SKM-1 treated with dmso at 0.1 percent for 144 hours (cell line): ENCODE results near the gene TEAD3.
"Not testable (repeated sequence)": the region's sequence is repeated elsewhere in the genome, so short reads cannot be mapped to it uniquely, and the experiment has no call there.

Experiments
- DNase-seq: peaks from one replicate; lab custom pipeline; 2025; ENCODE audit not compliant: unreplicated experiment; lab: John Stamatoyannopoulos, UW

The TEAD3 gene

DNA sequence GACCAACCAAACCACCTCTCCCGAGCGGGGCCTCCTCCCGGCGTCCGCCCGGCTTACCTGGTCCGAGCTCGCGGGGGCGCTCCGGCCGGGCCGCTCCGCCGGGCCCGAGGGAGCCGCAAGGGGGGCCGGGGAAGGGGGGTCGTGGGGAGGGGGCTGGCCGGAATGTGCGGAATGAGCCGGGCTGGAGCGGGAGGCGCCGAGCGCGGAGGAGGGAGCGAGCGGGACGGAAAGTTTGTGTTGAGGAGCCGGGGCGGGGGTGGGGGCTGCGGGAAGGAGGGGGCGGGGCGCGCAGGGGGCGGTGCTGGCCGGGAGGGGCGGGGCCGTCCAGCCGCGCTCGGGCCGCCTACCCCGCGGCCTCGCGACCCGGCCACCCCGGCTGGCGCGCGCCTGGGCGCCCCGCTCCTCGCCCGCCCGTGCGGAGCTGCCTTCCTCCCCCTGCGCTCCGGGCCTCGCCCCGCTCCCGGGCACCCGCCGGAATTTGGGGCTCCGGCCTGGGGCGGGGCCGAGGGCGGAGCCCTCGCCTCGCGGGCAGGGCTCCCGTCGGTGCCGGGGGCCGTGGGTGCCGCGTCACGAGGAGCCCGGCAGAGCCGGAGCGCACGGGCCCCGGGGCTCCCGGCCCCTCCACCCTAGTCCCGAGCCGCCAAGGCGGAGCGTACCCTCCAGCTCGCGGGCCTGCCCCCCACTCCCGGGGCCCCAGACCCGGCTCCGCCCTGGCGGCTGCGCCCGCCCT is at the start of gene TEAD3:
Gene TEAD3, minus strand, starts transcription at position 239 of the 730 bp plus-strand sequence.
- DNase-seq, result peak; percentile 51

DNA sequence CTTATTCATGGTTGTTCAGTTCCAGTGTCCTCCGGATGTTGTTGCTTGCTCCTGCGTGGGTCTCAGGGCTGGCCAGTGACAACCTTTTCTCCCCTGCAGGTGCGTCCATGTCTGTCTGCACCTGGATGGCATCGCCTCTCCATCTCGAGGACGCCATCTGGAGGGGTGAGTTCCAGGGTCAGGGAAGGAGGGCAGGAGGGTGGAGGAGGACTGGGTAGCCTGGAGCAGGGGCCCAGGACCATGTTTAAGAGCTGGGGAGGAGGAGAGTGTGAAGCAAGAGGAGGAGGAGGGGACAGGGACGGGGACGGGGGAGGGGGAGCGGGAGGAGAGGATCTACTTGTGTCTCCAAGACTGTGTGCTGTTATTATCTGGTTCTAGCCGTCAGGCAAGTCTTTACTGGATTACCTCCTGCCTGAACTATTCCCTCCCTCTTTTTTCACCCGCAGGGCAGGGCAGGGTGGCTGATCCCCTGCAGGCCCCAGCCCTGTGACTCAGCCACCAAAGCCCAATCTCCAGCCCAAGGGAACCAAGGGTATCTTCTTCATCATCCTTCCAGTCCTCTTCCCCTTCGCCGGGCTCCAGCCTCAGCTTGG is 48.0 kb upstream of the TEAD3 start:
- no peak for DNase-seq

DNA sequence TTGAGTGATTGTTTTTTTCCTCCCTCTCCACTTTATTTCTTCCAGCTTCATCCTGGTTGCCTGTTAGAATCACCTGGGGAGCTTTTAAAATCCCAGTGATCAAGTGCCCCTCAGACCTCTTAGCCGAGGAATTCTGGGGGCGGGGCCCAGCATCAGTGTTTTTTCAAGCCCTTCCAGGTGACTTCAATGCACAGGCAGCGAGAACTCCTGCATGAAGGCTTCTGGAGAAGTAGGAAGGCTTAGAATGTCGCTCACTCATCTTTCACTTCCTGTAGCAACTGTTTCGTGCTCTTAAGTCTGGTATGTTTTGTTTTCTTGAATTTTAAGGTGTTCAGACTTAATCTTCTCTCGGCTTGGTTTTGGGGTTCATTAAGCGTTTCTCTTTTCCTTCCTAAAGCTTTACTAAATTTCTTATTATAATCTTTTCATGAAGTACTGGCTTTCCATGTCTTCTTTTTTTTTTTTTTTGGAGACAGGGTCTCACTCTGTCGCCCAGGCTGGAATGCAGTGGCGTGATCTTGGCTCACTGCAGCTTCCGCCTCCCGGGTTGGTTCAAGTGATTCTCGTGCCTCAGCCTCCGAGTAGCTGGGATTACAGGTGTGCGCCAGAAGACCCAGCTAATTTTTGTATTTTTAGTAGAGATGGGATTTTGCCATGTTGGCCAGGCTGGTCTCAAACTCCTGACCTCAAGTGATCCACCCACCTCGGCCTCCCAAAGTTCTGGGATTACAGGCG is 46.7 kb upstream of the TEAD3 start:
- DNase-seq, result no peak

DNA sequence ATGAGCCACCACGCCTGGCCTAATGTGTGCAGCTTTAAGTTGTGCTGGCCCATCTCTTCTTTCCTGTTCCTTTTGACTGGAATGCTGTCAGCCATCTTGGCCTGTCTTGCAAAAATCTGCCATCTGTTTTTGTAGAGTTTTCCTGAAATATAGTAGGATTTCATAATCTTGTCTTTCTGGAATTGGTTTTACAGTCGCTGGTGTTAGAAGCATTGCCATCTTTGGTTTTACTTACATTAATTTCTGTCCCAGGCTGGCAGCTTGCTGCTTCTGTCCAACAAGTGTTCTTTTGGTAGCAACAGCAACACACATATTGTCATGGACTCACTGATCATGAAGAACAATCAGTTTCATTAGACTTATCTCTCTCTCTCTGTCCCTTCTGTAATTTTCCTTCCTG is 45.0 kb upstream of the TEAD3 start:
- DNase-seq, result no peak

DNA sequence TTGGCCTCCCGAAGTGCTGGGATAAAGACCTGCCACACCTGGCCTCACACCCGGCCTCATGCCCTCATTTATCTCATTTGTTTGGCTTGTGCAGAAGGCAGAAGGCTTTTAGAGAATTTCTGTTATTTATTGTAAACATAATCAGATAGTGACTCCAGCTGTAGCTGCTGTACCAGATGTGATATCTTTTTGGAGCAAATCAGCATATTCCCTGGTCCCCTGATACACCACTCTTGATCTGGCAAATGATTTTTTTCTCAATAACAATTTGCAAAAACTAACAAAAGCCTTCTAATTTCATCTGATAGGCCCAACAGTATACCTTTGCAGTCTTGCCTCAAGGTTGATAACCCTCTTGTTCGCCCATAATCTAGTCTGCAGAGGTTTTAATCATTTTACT is 42.3 kb upstream of the TEAD3 start:
- DNase-seq, result no peak

DNA sequence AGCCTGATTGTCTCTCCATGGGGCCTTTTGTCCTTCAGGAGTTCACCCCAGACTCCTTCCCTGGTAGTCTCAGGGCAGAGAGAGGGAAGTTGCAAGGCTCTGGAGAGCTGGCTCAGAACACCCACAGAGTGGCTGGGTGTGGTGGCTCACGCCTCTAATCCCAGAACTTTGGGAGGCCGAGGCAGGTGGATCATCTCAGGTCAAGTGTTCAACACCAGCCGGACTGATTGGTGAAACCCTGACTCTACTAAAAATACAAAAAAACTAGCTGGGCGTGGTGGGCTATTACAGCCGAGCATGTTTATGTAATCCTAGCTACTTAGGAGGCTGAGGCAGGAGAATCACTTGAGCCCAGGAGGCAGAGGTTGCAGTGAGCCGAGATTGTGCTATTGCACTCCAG is 39.0 kb upstream of the TEAD3 start:
- DNase-seq, result not testable (repeated sequence)

DNA sequence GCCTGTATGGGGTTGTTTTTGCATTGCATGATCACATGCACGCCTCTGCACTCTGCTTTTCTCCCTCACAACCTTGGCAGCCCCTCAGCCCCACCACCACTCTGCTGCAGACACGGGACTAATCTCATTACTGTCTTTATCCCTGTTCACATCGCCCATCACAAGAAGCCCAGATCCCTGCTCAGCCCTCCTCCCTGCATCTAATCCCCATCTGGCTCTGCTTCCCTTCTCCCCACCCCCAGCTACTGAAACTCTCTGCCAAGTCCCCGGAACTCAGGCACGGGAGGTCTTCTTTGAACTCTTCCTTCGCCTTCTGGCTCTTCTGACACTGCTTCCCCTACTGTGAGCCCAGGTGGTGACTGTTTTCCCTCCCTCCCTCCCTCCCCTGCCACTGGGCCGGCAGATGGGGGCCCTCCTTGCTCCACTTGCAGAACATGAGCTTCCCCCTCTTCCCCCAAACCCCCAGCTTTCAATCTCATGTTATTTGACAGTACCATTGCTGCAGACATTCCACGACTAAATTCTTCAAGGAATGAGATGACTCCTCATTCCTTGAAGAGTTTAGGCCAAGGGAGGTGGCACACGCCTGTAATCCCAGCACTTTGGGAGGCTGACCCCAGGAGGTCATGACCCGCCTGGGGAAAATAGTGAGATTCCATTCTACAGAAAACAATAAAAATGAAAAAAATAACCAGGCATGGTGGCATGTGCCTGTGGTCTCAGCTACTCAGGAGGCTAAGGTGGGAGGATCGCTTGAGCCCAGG is 37.7 kb upstream of the TEAD3 start:
- DNase-seq, result no peak

DNA sequence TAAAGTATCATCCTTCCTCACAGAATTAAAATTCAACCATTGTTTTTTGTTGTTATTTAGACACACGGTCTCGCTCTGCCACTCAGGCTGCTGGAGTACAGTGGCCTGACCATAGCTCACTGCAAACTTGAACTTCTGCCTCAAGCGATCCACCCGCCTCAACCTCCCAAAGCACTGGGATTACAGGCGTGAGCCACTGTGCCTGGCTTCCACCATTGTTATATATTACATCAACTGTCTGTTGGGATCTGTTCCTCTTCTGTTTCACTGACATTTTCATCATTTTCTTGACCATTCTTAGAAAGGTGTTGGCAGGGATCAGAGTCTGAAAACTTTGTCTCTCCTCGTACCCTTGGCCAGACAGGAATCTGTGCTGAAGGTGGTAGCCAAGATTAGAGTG is 37.1 kb upstream of the TEAD3 start:
- no peak for DNase-seq

DNA sequence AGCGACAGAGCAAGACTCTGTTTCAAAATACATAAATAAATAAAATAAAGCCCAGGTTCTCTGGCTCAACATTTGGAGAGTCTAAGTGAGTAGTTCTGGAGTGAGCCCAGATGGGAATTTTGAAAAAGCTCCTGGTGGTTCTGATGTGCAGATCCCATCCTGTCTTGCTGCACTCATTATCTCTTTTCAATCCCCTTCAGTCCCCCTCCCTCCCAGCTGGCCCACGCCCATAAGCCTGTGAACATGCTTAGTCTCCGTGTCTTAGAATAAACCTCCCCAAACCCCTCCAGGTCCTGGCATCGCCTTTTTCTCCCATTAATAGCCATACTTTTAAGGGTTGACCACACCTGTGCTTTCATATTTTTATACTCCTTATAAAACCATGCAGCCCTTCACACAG is 35.2 kb upstream of the TEAD3 start:
- no peak for DNase-seq

DNA sequence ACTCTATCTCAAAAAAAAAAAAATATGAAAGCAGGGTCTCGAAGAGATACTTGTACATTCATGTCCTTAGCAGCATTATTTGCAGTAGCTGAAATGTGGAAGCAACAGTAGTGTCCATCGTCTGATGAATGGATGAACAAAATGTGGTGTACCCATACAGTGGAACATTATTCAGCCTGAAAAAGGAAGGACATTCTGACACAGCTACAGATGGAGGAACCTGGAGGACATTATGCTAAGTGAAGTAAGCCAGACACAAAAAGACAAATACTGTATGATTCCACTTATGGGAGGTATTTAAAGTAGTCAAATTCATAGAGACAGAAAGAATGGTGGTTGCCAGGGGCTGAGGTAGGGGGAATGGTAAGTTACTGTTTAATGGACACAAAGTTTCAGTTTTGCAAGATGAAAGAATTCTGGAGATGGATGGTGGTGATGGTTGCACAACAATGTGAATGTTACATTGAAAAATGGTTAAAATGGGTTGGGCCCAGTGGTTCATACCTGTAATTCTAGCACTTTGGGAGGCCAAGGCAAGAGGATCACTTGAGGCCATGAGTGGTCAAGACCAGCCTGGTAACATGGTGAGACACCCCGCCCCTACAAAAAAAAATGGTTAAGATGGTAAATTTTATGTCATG is 27.6 kb upstream of the TEAD3 start:
- DNase-seq, result no peak

DNA sequence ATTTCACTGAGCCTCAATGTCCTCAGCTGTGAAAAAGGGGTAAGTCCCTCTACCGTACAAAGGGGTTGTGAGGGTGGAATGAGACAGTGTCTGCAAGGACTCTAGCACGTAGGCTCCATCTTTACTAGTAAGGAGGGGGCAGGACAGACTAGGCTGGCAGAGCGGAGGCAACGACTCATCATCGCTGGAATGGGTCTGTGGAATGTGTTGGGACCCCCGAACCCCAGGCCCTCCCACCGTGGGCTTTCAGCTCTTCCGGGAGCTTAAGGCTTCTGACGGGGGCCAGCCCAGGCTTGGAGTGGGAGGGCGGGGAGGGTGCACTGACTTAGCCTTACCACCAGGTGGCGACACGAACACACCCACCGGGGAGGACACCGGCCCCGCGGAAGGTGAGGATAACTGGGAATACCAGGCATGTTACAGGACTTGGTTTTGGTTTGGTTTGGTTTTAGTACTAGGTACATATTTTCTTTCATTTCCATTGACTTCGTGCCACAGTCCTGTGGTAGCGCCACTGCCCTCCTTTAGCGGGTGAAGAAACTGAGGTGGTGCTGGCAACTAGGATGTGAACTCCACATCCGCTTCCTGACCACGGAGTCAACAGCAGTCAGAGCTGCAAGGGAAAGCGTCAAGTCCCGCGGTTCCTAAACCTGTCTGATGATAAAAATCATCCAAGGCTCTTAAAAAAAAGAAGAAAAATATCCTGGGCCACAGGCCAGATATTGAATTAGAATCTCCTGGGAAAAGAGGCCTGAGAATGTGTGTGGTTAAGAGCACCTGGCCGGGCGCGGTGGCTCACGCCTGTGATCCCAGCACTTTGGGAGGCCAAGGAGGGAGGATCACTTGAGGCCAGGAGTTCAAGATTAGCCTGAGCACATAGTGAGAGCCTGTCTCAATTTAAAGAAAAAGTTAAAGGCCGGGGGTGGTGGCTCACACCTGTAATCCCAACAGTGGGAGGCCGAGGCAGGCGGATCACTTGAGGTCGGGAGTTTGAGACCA is 26.1 kb upstream of the TEAD3 start:
- peak; percentile 36 for DNase-seq

DNA sequence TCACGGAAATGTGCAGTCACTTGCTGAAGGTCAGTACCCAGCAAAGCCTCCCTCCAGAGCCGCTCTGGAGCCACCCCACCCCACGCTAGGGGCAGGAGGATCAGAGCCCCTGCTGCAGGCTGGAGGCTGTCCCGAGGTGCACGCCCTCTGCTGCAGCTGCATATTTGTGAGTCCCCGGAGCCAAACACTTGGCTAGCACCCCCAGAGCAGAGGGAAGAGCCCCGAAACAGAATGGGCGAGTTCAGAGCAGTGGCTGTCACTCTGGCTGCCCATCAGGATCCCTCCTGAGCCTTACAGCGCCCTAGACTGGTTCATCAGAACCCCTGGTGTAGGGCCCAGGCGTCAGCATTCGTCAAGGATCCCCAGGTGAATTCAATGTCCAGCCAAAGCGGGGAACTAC is 25.3 kb upstream of the TEAD3 start:
- no peak for DNase-seq

DNA sequence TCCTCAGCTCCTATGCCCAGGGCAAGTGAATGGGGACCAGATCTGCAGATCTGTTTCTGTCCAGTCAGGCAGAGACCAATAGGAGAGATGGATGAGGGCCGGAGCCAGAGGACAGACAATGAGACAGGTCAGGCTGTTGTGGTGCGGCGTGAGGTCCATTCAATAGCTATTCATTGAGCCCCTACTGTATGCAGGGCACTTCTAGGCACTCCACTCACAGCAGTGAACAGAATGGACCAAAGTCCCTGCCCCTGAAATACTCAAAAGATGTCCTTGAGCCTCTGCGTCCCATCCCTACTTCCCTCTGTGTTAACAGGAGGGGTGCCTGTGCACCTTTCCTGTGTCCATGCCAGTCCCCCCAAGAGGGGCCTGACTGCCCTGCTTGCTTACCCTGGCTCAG is 24.4 kb upstream of the TEAD3 start:
- DNase-seq, result no peak

DNA sequence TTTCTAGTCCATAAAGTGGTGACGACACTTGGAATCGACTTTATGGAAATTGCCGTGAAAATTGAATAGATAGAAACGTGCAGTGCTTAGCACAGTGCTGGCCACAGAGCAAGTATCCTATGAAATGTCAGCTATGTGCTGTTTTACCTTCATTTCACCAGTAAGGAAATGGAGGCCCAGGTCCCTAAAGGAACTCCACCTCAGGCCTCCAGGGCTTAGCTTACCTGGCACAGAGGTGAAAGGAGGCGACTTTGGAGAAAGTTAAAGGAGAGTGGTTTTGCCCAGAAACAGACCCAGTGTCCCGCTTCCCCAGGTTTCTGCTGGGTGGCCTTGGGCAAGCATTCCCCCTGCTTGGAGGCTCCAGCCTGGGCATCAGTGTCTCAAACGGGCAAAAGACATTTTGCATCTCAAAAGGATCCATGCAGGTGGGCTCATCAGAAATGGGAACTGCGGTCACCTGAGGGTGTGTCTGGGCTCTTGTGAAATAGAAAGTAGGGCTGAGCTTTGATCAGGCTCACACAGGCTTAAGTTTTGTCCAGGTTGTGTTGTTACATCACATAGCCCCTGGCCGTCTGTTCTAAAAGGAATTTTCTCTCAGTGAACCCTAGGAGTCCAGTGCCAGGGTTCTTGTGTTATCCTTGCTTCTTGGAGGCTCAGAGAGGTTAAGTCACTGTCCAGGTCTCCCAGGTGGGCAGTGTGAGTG is 22.6 kb upstream of the TEAD3 start:
- DNase-seq, result no peak

DNA sequence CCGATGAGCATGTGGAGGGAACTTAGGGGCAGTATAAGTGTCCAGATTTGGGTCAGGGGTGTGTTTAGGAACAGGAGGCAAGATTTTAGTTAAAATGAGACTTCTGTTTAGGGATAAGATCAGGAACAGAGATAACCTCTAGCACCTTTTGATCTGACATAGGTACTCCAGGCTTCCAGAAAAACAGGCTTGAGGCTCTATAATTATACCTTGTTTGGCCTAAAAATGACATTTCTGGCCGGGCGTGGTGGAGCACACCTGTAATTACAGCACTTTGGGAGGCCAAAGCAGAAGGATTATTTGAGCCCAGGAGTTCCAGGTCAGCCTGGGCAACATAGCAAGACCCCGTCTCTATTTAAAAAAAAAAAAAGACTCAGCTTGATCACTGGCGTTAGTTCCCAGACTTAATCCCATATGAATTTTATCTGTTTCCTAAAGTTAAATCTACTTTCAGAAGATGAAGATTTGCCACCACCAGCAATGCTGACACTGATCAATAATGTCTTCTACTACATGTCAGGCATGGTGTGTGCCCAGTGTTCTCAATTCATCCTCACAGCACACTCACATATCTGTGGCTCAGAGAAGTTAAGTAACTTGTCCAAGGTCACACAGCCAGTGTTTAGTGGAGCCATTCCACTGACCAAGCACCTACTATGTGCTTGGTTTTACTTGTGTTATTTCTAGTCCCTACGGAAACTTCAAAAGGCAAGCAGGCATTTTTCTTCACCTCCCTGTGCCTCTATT is 21.9 kb upstream of the TEAD3 start:
- no peak for DNase-seq

DNA sequence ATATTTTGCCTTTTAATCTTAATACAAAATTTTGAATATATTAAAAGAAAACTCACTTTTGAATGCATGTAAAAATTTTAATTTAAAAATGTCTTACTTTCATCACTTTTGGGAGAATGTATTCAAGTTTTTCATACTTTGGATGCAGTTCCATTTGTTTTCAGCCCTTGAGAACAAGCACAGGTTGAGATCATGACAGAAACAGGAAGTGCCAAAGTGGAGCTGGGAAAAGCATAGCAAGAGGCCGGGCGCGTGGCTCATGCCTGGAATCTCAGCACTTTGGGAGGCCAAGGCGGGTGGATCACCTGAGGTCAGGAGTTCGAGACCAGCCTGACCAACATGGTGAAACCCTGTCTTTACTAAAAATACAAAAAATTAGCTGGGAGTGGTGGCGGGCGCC is 21.1 kb upstream of the TEAD3 start:
- DNase-seq, result not testable (repeated sequence)

DNA sequence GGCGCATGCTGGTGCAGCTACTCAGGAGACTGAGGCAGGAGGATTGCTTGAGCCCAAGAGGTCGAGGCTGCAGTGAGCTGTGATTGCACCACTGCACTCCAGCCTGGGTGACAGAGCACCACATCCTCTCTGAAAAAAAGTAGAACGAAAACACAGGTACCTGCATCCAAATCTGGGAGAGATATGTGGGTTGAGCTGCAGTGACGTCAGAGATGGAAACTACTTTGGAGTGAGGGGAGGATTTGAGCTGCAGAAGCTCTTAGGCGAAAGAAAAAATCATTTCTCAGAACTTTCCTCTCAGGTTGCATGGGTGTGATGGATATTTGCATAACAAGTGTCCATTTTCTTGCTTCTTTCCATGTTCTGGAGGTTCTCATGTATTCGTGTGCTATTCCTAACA is 19.8 kb upstream of the TEAD3 start:
- DNase-seq, result no peak

DNA sequence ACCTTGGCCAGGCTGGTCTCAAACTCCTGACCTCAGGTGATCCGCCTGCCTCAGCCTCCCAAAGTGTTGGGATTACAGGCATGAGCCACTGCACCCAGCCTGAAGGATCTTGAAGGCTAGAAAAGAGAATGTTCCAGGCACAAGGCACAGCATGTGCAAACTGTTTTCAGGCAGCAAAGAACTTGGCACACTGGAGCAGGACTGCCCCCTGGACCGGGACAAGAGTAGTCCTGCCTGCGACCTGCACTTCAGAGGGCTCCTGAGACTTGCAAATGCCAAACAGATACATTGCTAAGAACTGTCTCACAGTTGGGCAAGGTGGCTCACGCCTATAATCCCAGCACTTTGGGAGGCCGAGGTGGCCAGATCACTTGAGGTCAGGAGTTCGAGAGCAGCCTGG is 19.1 kb upstream of the TEAD3 start:
- not testable (repeated sequence) for DNase-seq

DNA sequence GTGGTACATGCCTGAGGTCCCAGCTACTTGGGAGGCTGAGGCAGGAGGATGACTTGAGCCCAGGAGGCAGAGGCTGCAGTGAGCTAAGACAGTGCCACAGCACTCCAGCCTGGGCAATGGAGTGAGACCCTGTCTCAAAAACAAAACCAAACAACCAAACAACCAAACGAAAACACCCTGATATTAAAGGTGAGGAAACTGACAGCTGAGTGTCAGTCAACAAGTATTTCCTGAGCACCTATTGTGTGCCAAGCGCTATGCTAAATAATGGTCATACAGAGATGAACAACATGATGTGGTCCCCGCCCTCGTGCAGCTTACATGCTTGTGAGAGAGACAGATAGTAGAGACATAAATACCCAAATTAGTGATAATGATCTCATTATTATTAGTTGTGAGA is 17.7 kb upstream of the TEAD3 start:
- no peak for DNase-seq
